Measurements from ENCODE around the gene ATG14. TPM values are rescaled to one million over a fixed set of nuclear protein-coding genes. Genes with fewer than 3 reads are reported as not detected.
"Not testable (repeated sequence)": the region's sequence is repeated elsewhere in the genome, so short reads cannot be mapped to it uniquely, and the experiment has no call there.

Gene ATG14
- total and polyA plus RNA-seq, 2 of the 13 experiments (the other 11 are each of a cell fraction or from before 2014, with no cell fraction given): 7.2 to 9.1 TPM

- TF ChIP-seq ZNF646 (CRISPR knock-in tag; IDR thresholded peaks at IDR 0.05): no peak
- no peak for TF ChIP-seq ZNF616 (CRISPR knock-in tag; IDR thresholded peaks at IDR 0.05; ENCODE audit: low read depth)
- TF ChIP-seq TBL1XR1 (IDR thresholded peaks at IDR 0.05; ENCODE audit: borderline replicate concordance, low read length, partially characterized antibody): no peak
- no peak for TF ChIP-seq CHCHD3 (CRISPR knock-in tag; IDR thresholded peaks at IDR 0.05)
- TF ChIP-seq TGIF2 (CRISPR knock-in tag; IDR thresholded peaks at IDR 0.05): no peak
- TF ChIP-seq ZNF644 (CRISPR knock-in tag; IDR thresholded peaks at IDR 0.05; ENCODE audit: low read depth): no peak
- no peak for TF ChIP-seq ATRX (CRISPR knock-in tag; IDR thresholded peaks at IDR 0.05; ENCODE audit: borderline replicate concordance)
Measured at GRCh38 chr14:55347040-55347439, 64.6 kb downstream of the ATG14 start (continued).

GRCh38 chr14:55344582-55345163 lies 67.0 kb downstream of the ATG14 start:
- H2AFZ ChIP-seq (ENCODE audit: low read length); H3K36me3 ChIP-seq (replicated peaks in 1 of 2; ENCODE audit: control insufficient read depth in 1 of 2, insufficient read depth in 2 of 2, low read length in 2 of 2); POLR2A ChIA-PET; H3K9me3 ChIP-seq (ENCODE audit: low read length); FAIRE-seq; H3K27me3 ChIP-seq (ENCODE audit: control insufficient read depth in 1 of 2, insufficient read depth in 2 of 2, low read length in 2 of 2); H3K4me3 ChIP-seq (replicated peaks in 1 of 3; ENCODE audit: insufficient read depth in 1 of 3, low read depth in 2 of 3, low read length in 3 of 3); ATAC-seq; H3K27ac ChIP-seq (ENCODE audit: extremely low read length, insufficient read depth, low read length); H3K4me1 ChIP-seq (ENCODE audit: insufficient read depth, low read length); DNase-seq (ENCODE audit: low spot score); intact Hi-C loops (cut with micrococcal nuclease; ENCODE audit: unreplicated experiment); BruUV-seq (replicated peaks); H3K4me2 ChIP-seq (ENCODE audit: low read depth, low read length); in situ Hi-C loops (cut with HindIII; ENCODE audit: extremely low pct_ligation_motif_present, low pct_unique_long_range_greater_than_20kb); H4K20me1 ChIP-seq (ENCODE audit: insufficient read depth, low read length); H3K9ac ChIP-seq (ENCODE audit: insufficient read depth, low read depth, low read length); CTCF ChIA-PET (ENCODE audit: low intra/inter-chr PET ratio, low total read pairs): not testable (repeated sequence)
- 47% methylated on average over 6 of the region's 6 CpGs for WGBS (ENCODE audit: low lambda C conversion rate)
- peaks cover 42% of the 10 kb centered on the region for H3K79me2 ChIP-seq (ENCODE audit: insufficient read depth, low read length)

Data from HepG2 (cell line).